Activated B cell treated with CpG ODN at 0.5 μM for 24 hours (primary cell): ENCODE data around the gene PALD1. TPM values are rescaled to one million over a fixed set of nuclear protein-coding genes. Genes with fewer than 3 reads are reported as not detected.

ENCODE experiments used
- ATAC-seq: fragments of 200-7000 bp; cut with Tn5 transposase; one replicate; pipeline ENCODE4 v1.10.0; 2021; ENCODE audit warnings: low read depth, mild to moderate bottlenecking, moderate library complexity
- CTCF ChIA-PET: fragments of 350-600 bp; sonication (Branson Sonifier 250); formaldehyde crosslinking; loops from one replicate; lab custom pipeline; 2021; ENCODE audit warnings: antibody characterized with exemption; lab: Charles Lee
- POLR2A ChIA-PET: fragments of 350-600 bp; sonication (Branson Sonifier 250); formaldehyde crosslinking; loops from one replicate; lab custom pipeline; 2021; ENCODE audit warnings: antibody characterized with exemption; lab: Charles Lee
- DNase-seq: peaks from one replicate; pipeline ENCODE4 v3.0.0; 2022
- H3K27ac Mint-ChIP-seq: one replicate; pipeline ENCODE4 v1.8.0; 2020; ENCODE audit warnings: mixed read lengths
- H3K27me3 Mint-ChIP-seq: one replicate; pipeline ENCODE4 v1.8.0; 2021; ENCODE audit warnings: mixed read lengths
- H3K36me3 Mint-ChIP-seq: one replicate; pipeline ENCODE4 v1.8.0; 2021; ENCODE audit warnings: low read depth, mixed read lengths
- H3K4me1 Mint-ChIP-seq: one replicate; pipeline ENCODE4 v1.8.0; 2021; ENCODE audit warnings: mixed read lengths
- H3K4me3 Mint-ChIP-seq: one replicate; pipeline ENCODE4 v1.8.0; 2020; ENCODE audit warnings: mild to moderate bottlenecking, mixed read lengths
- H3K9me3 Mint-ChIP-seq: one replicate; pipeline ENCODE4 v1.8.0; 2020; ENCODE audit warnings: mixed read lengths
- intact Hi-C: fragments of 100-400 bp; cut with micrococcal nuclease; formaldehyde crosslinking; loops from one replicate; pipeline ENCODE4 v1.15.1; 2024
- total RNA-seq: library from RNA; stranded (reverse); gene quantifications from 2 replicates; pipeline ENCODE4 v1.2.3, GENCODE V29; 2022
- TF ChIP-seq, protein P1 (sequence below): fragments of 200-600 bp; IDR thresholded peaks from one replicate; pipeline ENCODE4 v1.8.0; 2022; ENCODE audit warnings: antibody characterized with exemption, mild to moderate bottlenecking

The PALD1 gene
- total RNA-seq, 1 donor from 2014 or later, result 3.3 TPM

DNA sequence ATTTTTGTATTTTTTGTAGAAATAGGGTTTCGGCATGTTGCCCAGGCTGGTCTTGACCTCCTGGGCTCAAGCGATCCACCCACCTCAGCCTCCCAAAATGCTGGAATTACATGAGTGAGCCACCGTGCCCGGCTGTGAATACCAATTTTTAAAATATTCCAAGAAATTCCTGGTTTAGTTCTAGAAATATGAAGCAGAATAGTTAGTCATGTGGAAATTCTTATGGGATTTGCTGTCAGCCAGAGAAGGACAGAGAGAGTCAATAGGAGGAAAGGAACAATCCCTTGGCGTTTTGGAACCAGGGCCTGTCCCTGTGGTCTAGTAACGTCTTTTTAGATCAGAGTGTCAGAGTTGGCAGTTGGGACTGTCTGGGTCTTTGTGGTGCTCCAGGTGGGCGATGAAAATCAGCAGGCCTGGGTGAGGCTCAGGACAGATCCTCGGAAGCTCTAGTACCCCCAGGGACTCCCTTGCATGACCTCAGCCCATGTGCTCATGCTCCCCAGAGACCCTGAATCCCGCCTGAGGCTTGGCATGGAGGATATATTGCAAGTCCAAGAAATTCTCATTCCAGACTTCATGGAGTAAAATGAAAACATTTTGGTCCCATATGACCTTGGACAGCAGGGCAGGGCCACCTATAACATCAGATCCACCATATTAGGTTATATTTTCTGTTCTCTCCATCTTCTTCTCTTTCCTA, 44.8 kb upstream of the PALD1 start:
- Mint-ChIP-seq H3K9me3 (no peaks in the 10 kb centered on the region), H3K4me3 (no peak overlapping the region), H3K36me3 (peaks cover 11% of the 10 kb centered on the region), H3K4me1 (peaks cover 20% of the 10 kb centered on the region), H3K27ac (no peak overlapping the region), H3K27me3 (peaks cover 3% of the 10 kb centered on the region)
- TF ChIP-seq, protein P1, sequence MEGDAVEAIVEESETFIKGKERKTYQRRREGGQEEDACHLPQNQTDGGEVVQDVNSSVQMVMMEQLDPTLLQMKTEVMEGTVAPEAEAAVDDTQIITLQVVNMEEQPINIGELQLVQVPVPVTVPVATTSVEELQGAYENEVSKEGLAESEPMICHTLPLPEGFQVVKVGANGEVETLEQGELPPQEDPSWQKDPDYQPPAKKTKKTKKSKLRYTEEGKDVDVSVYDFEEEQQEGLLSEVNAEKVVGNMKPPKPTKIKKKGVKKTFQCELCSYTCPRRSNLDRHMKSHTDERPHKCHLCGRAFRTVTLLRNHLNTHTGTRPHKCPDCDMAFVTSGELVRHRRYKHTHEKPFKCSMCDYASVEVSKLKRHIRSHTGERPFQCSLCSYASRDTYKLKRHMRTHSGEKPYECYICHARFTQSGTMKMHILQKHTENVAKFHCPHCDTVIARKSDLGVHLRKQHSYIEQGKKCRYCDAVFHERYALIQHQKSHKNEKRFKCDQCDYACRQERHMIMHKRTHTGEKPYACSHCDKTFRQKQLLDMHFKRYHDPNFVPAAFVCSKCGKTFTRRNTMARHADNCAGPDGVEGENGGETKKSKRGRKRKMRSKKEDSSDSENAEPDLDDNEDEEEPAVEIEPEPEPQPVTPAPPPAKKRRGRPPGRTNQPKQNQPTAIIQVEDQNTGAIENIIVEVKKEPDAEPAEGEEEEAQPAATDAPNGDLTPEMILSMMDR, result no peak
- POLR2A ChIA-PET, result no interaction called here
- intact Hi-C loops, result no loop called here
- ATAC-seq, result no peak
- no peak for DNase-seq
- CTCF ChIA-PET, result no interaction called here

DNA sequence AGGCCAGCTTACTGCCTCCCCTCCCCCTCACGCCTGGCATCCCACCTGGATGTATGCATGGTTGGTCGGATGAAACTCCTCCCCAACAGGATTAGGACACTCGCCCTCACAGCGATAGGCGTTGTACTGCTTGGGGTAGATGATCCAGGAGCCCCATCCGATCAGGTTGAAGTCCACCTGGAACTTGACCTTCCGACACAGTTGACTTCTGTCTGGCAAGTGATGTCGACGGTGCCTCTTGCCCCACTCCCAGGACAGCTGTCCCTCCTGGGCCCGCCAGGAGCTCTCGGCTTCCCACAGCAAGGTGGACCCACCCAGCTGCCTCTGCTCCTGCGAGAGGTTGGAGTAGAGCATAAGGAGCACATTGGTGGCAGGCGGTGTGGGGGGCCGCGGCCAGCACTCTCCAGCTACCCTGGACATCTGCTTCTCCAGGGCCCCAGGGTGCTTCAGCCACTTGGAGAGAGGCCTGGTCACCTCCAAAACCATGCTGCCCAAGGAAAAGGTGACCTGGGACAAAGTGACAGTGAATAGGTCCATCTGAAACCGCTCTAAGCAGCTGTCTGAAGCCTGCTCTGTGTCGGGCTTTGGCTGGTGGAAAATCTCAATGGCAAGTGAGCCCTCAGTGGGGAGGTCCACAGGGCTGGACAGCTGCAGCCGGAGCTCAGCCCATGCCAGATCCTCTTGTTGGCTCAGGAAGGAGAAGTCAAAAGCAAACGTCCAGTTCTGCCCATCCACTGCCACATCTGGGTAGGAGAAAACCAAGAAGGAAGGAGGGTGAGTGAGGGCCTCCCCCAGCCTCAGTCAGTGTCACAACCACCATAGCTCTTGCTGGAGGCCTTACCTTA, 43.1 kb upstream of the PALD1 start:
- intact Hi-C loops, result no loop called here
- Mint-ChIP-seq H3K9me3 (no peaks in the 10 kb centered on the region), H3K36me3 (peaks cover 1% of the 10 kb centered on the region), H3K27me3 (peaks cover 14% of the 10 kb centered on the region), H3K4me3 (no peak overlapping the region), H3K4me1 (peaks cover 21% of the 10 kb centered on the region), H3K27ac (no peak overlapping the region)
- ChIA-PET CTCF (no interaction called here), POLR2A (no interaction called here)
- TF ChIP-seq, protein P1, result no peak
- DNase-seq (no peak), ATAC-seq (no peak)

DNA sequence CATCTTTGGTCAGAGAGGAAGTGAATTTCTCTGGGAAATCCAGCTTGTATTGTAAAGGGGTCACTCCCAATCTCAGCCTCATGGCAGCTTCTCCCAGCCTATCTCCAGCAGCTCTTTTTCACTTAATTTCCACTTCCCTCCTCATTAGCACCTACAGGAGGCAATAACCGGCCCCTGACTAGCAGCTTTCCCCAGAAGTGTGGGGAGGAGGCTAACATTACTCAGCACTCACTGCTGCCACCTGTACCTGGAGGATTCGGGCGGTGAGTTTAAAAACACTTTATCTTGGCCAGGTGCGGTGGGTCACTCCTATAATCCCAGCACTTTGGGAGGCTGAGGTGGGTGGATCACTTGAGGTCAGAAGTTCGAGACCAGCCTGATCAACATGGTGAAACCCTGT, 40.8 kb upstream of the PALD1 start:
- no peak for ATAC-seq
- peaks cover 1% of the 10 kb centered on the region for H3K36me3 Mint-ChIP-seq
- intact Hi-C loops, result no loop called here
- TF ChIP-seq, protein P1, result no peak
- CTCF ChIA-PET, result no interaction called here
- peaks cover 22% of the 10 kb centered on the region for H3K4me1 Mint-ChIP-seq
- H3K9me3 Mint-ChIP-seq, result no peaks in the 10 kb centered on the region
- POLR2A ChIA-PET, result no interaction called here
- H3K27me3 Mint-ChIP-seq, result peaks cover 30% of the 10 kb centered on the region
- no peak for DNase-seq
- no peak overlapping the region for H3K4me3 Mint-ChIP-seq
- no peak overlapping the region for H3K27ac Mint-ChIP-seq

DNA sequence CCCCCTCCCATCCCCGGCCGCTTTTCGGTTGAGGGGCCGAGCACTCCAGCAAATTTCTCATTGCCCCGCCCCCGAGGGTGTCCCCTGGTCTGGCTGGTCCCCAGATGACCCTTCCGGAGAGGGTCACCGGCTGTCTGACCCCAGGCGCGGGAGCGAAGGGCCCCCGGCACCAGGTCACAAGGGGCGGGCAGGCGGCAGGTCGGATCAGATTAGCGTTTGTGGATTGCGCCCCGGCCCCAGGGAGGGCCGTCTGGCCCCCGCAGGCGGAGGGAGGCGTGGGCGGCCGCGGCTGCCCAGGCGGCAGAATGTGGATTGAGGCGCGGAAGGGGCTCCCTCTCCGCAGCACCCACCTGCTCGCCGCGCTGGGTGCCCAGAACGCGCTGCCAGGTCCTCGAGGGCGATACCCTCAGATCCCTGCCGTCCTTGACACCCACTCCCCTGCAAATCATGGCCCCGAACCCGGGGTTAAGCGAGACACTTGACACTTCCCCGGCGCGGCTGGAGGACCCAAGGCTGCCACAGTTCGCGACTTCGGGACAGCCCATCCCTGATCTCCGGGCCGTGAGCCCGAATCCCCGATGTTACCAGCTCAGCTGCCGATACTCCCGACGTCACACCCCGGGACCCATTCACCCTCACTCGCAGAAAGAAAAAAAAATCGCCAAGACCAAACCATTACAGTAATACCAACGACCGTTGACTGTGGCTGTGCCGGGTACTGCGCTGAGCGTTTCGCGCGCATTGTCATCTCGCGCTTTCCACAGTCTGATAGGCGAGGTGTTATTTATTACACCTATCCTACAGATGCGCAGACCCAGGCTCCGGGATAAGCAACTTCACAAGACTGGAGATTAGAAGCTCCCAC, 38.0 kb upstream of the PALD1 start:
- Mint-ChIP-seq H3K4me3 (peak overlapping the region; percentile 49), H3K36me3 (peaks cover 1% of the 10 kb centered on the region), H3K4me1 (peaks cover 12% of the 10 kb centered on the region), H3K9me3 (no peaks in the 10 kb centered on the region), H3K27me3 (peaks cover 38% of the 10 kb centered on the region), H3K27ac (no peak overlapping the region)
- ATAC-seq (peak; percentile 37), DNase-seq (no peak)
- intact Hi-C loops, result no loop called here
- ChIA-PET CTCF (no interaction called here), POLR2A (no interaction called here)
- TF ChIP-seq, protein P1, result no peak
